ENCODE measurements around the gene MYH10. TPM values are rescaled to one million over a fixed set of nuclear protein-coding genes. Genes with fewer than 3 reads are reported as not detected.

MYH10 gene
- total RNA-seq, 4 donors from 2014 or later: 29.3 to 50.0 (median 35.4) TPM

GRCh38 chr17:8599351-8600011 lies 31.0 kb downstream of the MYH10 start:
- Histone ChIP-seq H3K27me3 (no peaks in the 10 kb centered on the region), H3K36me3 (peaks cover 0 to 9% (median 0%) of the 10 kb centered on the region in 3 donors), H3K9me3 (no peaks in the 10 kb centered on the region), H3K27ac (no peak overlapping the region), H3K4me3 (no peak overlapping the region), H3K4me1 (no peaks in the 10 kb centered on the region)
- TF ChIP-seq EP300 (IDR thresholded peaks at IDR 0.05) (no peak), POLR2A (IDR thresholded peaks at IDR 0.05) (no peak), CTCF (IDR thresholded peaks at IDR 0.05) (no peak)
- 88 to 91% methylated on average over 1 of the region's 1 CpG for WGBS, 2 donors
- no peak for DNase-seq (ENCODE audit: low spot score in 2 of 2)

GRCh38 chr17:8598913-8599312 lies 31.6 kb downstream of the MYH10 start:
- Histone ChIP-seq H3K4me1 (no peaks in the 10 kb centered on the region), H3K36me3 (peaks cover 0 to 9% (median 0%) of the 10 kb centered on the region in 3 donors), H3K4me3 (no peak overlapping the region), H3K27me3 (no peaks in the 10 kb centered on the region), H3K9me3 (no peaks in the 10 kb centered on the region), H3K27ac (no peak overlapping the region)
- 95 to 96% methylated on average over 1 of the region's 1 CpG for WGBS, 2 donors
- no peak for DNase-seq (ENCODE audit: low spot score in 2 of 2)
- no peak for TF ChIP-seq EP300 (IDR thresholded peaks at IDR 0.05)

GRCh38 chr17:8593830-8594229 lies 36.7 kb downstream of the MYH10 start:
- 95 to 100% methylated on average over 1 of the region's 1 CpG for WGBS, 2 donors
- TF ChIP-seq CTCF (IDR thresholded peaks at IDR 0.05): no peak
- no peaks in the 10 kb centered on the region for H3K27me3 ChIP-seq
- H3K9me3 ChIP-seq: no peaks in the 10 kb centered on the region
- no peak for DNase-seq (ENCODE audit: low spot score in 2 of 2)
- no peak overlapping the region for H3K27ac ChIP-seq
- no peak overlapping the region for H3K4me3 ChIP-seq
- peaks cover 0 to 5% (median 0%) of the 10 kb centered on the region in 3 donors for H3K36me3 ChIP-seq
- H3K4me1 ChIP-seq: no peaks in the 10 kb centered on the region

- Histone ChIP-seq H3K36me3 (peaks cover 0 to 5% (median 0%) of the 10 kb centered on the region in 3 donors), H3K9me3 (no peaks in the 10 kb centered on the region), H3K27ac (no peak overlapping the region), H3K4me3 (no peak overlapping the region), H3K4me1 (no peaks in the 10 kb centered on the region), H3K27me3 (no peaks in the 10 kb centered on the region)
- no peak for DNase-seq (ENCODE audit: low spot score in 2 of 2)
- WGBS, 2 donors: 93 to 96% methylated on average over 2 of the region's 2 CpGs
- TF ChIP-seq EP300 (IDR thresholded peaks at IDR 0.05): no peak
- TF ChIP-seq CTCF (IDR thresholded peaks at IDR 0.05): no peak
- TF ChIP-seq POLR2A (IDR thresholded peaks at IDR 0.05): no peak
These were observed 37.2 kb downstream of the MYH10 start for GRCh38 chr17:8593276-8593675.

- Histone ChIP-seq H3K4me3 (no peak overlapping the region), H3K27me3 (no peaks in the 10 kb centered on the region), H3K36me3 (peaks cover 0 to 18% (median 0%) of the 10 kb centered on the region in 3 donors), H3K27ac (no peak overlapping the region), H3K9me3 (no peaks in the 10 kb centered on the region), H3K4me1 (no peaks in the 10 kb centered on the region)
- TF ChIP-seq CTCF (IDR thresholded peaks at IDR 0.05): no peak
- no peak for DNase-seq (ENCODE audit: low spot score in 2 of 2)
- 59 to 71% methylated on average over 8 of the region's 8 CpGs for WGBS, 2 donors
These were observed 41.5 kb downstream of the MYH10 start for GRCh38 chr17:8588877-8589554.
